ENCODE data around the gene API5. TPM values are rescaled to one million over a fixed set of nuclear protein-coding genes. Genes with fewer than 3 reads are reported as not detected.
"Not testable (repeated sequence)": the region's sequence is repeated elsewhere in the genome, so short reads cannot be mapped to it uniquely, and the experiment has no call there.

The API5 gene
- 69.1 and 82.4 TPM in 2 replicates for total RNA-seq (2014; rRNA removed; shearing (Covaris generic))

DNA sequence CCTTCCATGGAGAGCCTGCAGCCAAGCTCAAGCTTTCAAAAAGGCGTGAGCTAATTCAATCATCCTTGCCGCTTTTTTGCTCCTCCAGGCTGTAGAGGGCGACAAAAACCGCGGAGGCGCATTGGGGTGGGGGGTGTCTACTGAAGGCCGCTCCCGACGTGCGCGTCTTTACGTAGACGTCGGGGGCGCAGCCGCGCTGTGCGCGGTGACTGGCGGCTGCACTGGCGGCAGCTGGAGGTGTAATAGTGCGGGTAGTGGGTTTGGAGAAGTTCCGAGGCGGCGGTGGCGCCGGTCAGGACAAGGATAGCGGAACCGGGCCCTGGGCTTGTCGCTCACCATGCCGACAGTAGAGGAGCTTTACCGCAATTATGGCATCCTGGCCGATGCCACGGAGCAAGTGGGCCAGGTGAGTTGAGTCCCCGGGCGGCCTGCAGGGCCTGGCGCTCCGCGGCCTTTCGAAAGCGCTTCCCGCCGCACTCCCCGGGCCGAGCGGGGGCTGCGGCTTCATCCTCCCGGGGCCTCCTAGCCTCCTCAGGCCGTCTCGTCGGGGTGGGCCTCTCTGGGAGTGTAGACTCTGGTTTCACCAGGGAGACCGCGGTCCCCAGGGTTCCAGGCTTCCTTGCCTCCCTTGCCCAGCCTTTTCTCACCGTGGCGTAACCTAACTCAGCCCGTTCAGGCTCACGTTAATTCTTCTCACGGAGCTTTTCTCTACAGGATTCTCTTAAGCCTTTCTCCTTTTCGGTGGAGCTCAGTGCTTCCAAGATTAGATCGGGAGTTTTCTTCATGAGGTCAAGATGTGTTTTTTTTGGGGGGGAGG, at the start of gene API5:
Gene API5, plus strand, starts transcription at position 206 of the 817 bp plus-strand sequence. Its CDS starts 132 bp downstream, at position 338.
- peak; percentile 92 for DNase-seq (ENCODE audit: low read depth)

DNA sequence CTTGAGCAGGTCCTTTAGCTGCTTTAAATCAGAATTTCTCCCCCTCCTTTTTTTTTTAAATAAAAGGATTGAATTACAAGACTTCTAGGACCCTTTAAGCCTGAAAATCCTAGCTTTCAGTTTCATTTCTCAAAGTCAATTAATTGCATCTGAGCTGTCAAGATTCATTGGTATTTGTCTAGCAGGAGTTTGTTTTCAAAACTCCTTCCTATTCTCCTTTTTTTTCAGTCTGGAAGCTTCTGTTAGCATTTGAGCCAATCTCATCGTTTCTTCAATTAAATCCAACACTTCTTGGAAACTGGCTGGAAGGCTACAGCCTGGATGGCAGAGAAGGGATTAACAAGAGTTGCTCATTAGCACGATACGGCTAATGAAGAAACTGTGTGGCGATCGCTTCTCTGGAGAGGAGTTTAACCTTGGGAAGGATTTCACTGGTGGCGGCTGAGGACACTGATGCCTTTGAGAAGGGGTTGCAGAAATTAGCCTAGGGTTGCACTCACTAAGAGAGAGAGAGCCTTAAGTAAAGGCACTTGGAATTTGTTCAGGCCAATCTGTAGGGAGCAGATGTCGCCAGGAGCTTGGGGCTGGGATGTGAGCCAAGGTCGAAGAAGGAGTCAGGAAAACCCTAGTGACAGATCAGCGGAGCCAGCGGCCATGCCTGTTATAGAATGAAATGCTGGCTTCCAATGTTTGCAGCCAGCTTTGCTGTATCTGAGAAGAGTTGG, 43.8 kb upstream of the API5 start:
- DNase-seq (ENCODE audit: low read depth): peak; percentile 43

DNA sequence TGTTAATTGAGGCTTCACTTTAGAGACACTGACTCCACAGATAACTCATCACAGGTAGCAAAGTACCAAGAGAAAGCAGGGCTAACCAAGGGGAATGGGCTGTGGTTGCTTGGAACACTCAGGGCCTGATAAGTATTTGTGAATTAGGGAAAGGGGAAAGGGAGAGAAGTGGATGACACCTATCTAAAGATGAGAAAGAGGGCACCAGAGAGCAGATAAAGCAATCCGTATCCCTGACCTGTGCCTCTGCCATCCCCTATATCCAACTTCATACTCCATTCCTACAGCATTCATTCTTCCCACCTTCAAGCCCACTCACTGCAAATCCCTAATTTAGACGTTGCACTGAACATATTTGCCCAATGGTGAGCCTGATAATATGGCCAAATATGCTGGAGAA, 43.0 kb upstream of the API5 start:
- DNase-seq (ENCODE audit: low read depth): no peak

DNA sequence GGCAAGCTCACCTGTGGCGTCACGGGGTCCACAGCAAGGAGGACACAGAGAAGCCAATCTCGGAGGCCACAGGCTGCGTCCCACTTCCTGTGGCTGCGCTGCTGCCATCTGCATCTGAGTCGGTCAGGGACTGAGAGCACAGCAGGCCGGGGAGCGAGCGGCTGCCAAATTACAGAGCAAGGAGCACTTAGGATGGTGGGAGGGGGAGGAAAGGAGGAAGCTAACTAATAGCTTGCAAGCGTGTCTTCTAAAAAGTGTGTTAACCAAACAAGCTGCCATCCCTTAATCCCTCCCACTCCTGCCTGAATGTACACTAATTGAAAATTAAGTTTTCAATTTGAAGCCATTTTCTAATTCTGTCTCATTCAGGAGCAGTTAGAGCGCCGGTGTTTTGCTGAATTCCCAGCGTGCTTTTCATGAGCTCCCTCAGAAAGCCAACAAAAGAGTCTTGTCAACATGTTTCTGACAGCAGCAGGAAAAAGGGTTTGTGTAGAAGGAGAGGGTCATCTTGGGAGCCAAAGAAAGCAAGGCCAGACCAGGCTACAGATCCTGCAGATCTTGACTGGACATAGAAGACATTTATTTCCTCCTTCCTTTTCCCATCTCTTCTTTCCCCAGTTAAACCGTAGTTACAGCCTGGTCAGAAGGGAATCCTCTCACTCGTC, 42.4 kb upstream of the API5 start:
- no peak for DNase-seq (ENCODE audit: low read depth)

DNA sequence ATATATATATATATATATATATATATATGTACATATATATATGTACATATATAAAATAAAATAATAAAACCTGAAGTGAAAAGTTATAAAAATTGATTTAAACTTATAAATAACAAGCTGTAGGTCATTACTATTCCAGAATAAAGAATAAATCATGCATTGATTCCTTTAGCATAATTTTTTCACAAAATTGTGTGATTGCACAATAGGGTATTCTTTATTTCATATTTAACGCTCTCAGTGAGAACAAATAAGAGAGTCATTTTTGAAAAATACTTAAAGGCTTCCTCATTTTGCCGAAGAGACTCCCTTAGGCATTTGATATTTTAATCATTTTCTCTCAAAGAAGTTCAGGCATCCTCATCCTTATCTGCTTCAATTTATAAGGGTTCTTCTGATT, 41.3 kb upstream of the API5 start:
- DNase-seq (ENCODE audit: low read depth): no peak

DNA sequence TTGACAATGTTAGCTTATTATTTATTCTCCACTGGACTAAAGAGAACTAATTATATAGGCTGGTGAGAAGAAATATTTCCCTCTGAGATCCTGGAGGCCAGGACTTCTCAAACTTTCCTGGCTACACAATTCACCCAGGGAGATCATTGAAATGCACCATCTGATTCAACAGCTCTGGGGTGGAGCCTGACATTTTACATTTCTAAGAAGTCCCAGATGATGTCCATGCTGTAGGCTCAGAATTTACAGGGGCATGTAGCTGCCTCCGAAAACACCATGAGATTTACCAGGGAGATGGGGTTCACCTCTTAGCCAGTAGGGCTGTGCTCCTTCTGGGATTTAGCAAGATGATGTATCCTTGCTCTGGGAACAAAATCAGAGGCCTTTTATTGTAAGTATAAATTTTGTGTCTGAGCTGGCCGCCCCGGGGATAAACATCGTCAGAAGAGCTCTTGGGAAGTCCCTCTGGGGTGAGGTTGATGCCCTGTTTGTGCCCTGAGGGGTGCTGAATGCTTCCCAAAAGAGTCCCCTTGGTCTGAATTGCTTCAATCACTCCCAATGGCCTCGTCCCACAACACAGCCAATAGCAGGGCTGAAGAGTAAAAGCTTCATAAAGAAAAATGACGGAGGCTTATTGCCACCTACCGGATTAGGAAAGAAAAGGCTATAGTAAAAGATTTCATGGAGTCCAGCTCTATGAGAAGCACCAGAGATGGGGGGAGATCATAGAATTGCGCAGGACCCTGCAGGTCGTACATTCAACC, 33.4 kb upstream of the API5 start:
- peak; percentile 32 for DNase-seq (ENCODE audit: low read depth)

DNA sequence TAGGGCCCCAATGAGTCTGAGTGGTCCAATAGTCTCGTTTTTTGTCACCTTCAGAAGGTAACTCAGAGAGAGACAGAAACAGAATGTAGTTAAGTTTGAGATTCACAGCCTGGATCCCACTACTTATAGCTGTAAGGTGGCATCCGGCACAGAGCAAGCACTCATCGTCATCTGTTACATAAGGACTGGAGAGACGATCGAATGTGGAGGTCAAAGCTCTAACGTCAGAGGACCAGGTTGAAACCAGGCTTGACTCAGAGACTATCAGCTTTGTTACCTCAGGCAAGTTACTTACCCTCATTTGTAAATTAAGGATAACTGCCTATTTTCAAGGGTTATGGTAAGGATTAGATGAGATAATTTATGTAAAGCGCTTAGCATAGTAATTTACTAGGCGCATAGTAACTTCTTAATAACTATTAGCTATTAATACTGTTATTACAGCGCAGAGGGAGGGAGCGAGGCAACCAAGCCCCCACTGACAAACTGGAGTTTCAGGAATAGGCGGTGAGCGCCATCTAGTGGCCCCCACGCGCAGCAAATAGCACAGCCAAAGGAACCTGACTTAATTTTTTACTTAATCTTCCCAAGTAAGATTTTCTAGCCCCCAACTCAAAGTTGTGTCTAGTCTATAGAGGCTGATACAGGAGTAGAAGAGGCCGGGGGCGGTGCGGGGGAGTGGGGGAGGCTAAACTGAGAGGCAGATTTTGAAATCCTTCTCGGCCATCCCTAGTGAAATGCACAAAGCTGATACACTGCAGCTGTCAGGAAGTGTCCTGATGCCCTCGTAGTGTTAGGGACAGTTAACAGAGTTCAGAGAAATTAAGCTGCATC, 29.0 kb upstream of the API5 start:
- peak; percentile 39 for DNase-seq (ENCODE audit: low read depth)

DNA sequence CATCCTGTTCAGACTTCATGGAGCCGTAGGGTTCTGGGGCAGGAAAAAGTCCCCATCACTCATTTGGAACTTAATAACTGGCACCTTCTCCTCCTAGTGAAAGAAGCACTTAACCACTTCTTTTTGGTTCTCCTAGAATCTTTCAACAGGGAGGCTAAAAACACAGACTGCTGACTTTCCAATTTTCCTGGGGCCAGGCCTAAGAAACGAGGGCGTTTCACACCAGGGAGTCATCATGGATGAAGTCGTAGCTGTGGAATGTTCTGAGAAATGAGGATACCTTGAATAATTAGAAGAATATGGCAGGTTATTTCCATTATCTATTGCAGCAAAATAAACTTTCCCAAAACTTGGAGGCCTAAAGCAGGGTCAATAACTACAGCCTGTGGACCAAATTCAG, 26.0 kb upstream of the API5 start:
- no peak for DNase-seq (ENCODE audit: low read depth)

DNA sequence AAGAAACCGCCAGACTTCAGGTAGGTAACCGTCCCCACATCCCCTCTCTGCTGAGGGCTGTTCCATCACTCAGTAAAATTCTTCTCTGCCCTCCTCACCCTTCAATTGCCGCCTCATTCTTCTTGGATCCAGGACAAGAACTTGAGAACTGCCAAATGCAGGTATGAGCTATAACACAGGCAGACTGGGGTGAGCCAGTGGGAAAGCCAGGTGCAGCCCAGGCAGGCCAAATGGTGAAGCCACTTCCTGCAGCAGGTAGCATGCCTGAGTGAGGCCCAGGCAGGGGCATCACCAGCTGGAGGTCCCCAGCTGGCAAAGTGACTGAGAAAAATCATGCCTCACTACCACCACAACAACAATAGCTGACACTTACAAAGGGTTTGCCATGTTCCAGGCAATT, 22.4 kb upstream of the API5 start:
- DNase-seq (ENCODE audit: low read depth): no peak

DNA sequence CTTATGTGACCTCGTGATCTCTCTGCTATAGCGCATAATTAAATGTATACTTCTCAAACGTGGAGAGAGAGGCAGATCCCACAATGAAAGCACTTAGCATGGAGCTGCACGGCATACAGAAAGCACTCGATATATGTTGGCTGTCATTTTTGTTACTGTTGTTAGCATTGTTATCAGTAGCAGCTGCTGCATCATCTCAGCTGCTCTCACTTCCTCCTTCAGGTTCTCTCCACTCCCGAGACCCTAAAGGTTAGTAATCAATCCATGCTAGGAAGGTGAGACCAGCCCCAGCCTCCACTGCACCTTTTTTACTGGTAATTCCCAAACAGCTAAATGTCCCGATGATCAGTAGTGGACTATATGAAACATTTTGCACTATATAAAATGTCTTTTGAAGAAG, 13.4 kb upstream of the API5 start:
- no peak for DNase-seq (ENCODE audit: low read depth)

DNA sequence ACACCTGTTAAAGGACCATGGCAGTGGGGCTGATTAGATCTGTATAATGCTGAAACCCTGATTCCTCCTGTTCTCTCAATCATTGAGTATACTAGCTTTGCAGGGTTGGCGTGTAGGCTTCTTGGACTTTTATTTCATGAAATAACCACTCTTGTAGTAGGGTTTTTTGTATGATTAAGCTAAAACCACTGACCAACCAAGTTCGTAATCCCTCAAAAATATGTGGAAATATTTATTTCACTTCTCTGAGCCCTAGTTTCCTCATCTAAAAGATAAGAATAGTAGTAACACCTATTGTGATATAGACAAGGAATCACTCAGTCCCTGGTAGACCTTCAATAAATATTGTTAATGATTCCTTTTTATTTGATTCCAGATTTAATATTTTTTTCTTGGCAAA, 4.2 kb downstream of the API5 start:
- DNase-seq (ENCODE audit: low read depth): no peak

DNA sequence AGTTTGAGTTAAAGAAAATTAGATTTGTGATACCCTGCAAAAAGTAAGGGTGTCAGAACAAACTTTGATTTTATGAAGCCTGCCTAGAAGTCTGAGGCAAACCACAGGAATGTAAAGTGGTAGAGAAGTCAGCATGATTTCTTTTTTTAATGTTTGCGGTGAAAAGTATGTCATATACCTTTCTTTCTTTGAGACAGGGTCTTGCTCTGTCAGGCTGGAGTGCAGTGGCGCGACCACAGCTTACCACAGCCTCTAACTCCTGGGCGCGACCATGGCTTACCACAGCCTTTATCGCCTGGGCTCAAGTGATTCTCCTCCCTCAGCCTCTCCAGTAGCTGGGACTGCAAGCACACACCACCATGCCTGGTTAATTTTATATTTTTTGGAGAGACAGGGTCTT, 4.7 kb downstream of the API5 start:
- peak; percentile 36 for DNase-seq (ENCODE audit: low read depth)

DNA sequence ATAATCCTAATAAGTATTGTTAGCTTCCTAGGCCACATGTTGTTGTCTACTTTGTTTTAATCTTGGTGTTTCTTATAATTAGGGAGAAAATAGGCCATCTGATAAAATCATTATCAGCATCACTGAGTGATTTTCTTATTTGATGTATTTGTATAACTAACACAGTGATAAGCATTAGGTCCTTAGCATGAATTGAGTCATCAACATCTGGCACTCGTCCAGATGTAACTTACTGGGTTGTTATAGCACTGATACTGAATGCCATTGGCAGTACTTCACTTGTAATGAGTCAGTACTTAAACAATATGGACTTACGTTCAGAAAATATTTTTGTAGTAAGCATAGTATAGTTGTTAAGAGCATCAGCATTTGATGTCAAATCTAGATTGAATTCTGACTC, 16.2 kb downstream of the API5 start:
- peak; percentile 79 for DNase-seq (ENCODE audit: low read depth)

DNA sequence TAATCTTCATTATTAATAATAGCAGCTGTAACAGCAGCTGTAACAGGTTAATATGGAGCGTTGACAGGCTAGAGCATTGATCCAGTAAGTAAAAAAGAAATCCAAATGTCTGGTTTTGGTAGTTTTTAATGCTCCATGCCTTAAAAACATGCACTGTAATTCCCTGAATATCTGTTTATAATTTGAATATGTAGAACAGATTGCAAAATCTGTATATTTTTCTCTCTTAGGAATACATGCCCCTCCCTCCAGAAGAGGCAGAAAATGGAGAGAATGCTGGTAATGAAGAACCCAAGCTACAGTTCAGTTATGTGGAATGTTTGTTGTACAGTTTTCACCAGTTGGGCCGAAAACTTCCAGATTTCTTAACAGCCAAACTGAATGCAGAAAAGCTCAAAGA, 16.7 kb downstream of the API5 start:
- DNase-seq (ENCODE audit: low read depth): no peak

DNA sequence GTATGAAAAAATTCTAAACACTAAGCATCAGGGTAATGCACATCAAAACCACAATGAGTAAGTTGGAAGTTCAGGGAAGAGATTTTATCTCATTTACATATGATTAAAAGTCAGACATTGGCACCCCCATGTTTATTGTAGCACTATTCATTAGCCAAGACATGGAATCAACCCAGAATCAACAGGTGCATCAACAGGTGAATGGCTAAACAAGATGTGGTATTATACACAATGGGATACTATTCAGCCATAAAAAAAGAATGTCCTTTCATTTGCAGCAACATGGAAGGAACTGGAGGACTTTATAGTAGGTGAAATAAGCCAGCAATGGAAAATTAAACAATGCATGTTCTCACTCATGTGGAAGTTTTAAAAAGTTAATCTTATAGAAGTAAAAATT, 29.4 kb downstream of the API5 start:
- no peak for DNase-seq (ENCODE audit: low read depth)

DNA sequence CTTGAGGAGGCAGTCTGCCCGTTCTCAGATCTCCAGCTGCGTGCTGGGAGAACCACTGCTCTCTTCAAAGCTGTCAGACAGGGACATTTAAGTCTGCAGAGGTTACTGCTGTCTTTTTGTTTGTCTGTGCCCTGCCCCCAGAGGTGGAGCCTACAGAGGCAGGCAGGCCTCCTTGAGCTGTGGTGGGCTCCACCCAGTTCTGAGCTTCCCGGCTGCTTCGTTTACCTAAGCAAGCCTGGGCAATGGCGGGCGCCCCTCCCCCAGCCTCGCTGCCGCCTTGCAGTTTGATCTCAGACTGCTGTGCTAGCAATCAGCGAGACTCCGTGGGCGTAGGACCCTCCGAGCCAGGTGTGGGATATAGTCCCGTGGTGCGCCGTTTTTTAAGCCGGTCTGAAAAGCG, 39.6 kb downstream of the API5 start:
- DNase-seq (ENCODE audit: low read depth): not testable (repeated sequence)

DNA sequence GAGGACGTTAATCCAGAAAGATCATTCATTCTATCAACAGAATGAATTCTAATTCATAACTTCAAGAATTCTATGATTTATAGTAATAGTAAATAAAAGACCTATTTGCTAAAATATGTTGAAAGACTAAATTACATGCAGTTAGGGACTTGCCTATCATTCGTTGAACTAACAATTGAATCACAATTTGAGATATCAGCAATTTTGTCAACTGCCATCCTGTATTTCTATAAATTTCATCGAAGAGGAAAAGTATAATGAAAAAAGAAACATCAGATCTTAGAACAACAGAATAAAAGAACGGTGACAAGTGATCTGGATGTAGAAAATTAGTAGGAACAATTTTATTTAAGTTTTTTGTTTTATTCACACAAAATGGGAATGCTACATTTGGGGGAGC, 42.5 kb downstream of the API5 start:
- no peak for DNase-seq (ENCODE audit: low read depth)

DNA sequence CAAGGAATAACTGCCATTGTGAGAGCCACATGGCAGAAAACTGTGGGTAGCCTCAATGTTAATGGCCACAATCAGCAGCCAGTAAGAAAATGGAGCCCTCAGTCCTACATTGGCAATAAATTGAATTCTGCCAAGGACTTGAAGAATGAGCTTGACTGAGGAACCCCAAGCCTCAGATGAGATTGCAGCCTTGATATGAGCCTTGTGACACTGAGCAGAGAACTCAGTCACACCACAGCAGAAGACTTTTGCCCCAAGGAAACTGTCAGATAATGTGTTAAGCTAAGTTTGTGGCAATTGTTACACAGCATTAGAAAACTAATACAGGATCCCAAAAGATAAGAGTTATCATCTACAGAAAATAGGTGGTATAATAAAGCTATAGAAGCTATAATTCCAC, 44.5 kb downstream of the API5 start:
- no peak for DNase-seq (ENCODE audit: low read depth)

DNA sequence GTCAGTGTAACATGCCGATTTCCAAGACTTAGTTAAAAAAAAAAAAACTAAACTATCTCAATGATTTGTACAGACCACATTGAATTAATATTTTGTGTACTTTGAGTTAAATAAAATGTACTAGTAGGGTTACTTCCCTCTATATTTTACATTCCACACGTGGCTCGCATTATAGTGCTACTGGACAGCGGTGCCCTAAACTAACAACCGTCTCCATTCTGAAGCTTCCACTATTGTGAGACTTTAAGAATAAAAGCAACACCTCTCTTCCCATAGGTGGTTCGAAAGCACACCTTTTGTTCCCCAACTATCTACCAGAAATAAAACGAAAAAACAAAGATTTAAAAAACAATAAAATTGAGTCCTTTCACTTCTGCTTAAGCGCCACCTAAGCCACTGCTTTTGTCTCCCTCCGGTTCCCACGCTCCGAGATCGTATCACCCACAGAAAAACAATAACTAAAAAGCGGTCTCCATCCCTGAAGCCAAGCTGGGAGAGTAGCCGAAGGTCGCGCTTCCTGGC, 46.5 kb downstream of the API5 start:
- no peak for DNase-seq (ENCODE audit: low read depth)

DNA sequence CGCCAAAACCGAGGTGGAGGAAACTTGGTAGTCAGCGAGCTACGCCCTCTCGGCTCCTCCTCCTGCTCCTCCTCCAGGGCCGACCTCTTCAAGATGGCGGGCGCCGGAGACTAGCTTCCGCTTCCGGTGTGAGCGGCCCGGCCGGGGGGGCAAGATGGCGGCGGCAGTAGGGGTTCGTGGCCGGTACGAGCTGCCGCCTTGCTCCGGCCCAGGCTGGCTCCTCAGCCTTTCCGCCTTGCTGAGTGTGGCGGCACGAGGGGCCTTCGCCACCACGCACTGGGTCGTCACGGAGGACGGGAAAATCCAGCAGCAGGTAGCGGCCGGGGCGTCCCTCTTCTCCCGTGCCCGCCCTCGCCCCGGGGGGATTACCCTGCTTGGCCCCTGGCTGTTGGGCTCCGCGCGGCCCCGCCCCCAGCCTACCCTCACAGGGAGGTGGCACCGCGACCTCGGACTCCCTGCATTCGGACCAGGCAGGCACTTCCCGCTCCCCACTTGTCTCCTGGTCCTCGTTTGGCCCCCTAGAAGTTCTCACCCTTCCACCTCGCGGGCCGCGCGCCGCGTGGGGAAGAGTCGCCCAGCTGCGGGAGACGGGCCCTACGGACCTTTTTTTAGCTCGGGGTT, 47.1 kb downstream of the API5 start, which contains the start of gene TTC17:
Gene TTC17, plus strand, starts transcription at position 120 of the 621 bp plus-strand sequence. Its CDS starts 35 bp downstream, at position 155.
- peak; percentile 89 for DNase-seq (ENCODE audit: low read depth)

All from RPMI7951 (cell line).